ENCODE data around the gene ZNF823. TPM values are rescaled to one million over a fixed set of nuclear protein-coding genes. Genes with fewer than 3 reads are reported as not detected.

Gene ZNF823
- total and polyA plus RNA-seq, 2 of the 13 experiments (the other 11 are each of a cell fraction or from before 2014, with no cell fraction given): 5.7 to 11.7 TPM

DNA sequence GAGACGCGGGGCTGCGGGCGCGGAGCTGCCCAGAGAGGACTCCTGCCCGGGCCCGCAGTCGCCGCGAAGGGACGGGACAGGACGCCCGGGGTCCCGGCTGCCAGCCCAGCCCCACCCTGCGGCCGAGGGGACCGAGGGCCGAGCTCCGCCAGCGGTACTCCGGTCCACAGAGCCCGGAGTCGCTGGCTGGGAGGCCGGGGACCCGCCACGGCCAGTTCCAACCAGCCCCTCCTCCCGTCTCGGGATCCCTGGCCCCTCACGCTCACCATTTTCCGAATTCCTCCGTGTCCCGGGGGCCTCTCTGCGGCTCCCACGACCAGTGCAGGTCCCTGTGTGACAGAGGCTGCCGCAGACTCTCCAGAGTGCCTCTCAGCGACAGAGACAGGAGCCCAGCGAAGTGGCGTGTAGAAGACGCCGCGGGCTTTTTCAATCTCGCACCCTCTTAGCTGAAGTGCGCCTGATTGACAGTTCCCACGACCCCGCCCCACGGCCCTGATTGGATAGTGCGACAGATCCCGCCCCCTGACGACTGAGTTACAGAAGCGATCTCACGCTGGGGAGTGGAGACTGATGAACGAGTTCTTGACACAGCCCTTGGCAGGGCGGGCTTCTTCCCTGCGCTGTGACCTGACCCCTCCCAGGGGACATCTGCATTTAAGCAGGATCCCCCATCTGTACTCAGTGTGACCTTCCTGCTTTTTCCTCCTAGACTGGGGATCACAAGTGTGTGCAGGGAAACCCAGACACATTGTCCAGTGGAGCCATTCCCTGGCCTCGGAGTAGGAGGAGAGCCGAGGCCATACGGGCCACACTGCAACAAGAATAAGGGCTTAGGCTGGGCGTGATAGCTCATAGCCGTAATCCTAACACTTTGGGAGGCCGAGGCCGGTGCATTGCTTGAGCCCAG, 44.0 kb downstream of the ZNF823 start (continued):
- TF ChIP-seq, protein P1, sequence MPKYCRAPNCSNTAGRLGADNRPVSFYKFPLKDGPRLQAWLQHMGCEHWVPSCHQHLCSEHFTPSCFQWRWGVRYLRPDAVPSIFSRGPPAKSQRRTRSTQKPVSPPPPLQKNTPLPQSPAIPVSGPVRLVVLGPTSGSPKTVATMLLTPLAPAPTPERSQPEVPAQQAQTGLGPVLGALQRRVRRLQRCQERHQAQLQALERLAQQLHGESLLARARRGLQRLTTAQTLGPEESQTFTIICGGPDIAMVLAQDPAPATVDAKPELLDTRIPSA (CRISPR knock-in tag; IDR thresholded peaks at IDR 0.05; ENCODE audit: borderline replicate concordance): peak; percentile 69; the same call in 1 of the 2 replicates
- TF ChIP-seq ZNF292 (CRISPR knock-in tag; IDR thresholded peaks at IDR 0.05; ENCODE audit: borderline replicate concordance, low read depth): peak; percentile 53; the same call in 1 of the 2 replicates
- TF ChIP-seq, protein P2, sequence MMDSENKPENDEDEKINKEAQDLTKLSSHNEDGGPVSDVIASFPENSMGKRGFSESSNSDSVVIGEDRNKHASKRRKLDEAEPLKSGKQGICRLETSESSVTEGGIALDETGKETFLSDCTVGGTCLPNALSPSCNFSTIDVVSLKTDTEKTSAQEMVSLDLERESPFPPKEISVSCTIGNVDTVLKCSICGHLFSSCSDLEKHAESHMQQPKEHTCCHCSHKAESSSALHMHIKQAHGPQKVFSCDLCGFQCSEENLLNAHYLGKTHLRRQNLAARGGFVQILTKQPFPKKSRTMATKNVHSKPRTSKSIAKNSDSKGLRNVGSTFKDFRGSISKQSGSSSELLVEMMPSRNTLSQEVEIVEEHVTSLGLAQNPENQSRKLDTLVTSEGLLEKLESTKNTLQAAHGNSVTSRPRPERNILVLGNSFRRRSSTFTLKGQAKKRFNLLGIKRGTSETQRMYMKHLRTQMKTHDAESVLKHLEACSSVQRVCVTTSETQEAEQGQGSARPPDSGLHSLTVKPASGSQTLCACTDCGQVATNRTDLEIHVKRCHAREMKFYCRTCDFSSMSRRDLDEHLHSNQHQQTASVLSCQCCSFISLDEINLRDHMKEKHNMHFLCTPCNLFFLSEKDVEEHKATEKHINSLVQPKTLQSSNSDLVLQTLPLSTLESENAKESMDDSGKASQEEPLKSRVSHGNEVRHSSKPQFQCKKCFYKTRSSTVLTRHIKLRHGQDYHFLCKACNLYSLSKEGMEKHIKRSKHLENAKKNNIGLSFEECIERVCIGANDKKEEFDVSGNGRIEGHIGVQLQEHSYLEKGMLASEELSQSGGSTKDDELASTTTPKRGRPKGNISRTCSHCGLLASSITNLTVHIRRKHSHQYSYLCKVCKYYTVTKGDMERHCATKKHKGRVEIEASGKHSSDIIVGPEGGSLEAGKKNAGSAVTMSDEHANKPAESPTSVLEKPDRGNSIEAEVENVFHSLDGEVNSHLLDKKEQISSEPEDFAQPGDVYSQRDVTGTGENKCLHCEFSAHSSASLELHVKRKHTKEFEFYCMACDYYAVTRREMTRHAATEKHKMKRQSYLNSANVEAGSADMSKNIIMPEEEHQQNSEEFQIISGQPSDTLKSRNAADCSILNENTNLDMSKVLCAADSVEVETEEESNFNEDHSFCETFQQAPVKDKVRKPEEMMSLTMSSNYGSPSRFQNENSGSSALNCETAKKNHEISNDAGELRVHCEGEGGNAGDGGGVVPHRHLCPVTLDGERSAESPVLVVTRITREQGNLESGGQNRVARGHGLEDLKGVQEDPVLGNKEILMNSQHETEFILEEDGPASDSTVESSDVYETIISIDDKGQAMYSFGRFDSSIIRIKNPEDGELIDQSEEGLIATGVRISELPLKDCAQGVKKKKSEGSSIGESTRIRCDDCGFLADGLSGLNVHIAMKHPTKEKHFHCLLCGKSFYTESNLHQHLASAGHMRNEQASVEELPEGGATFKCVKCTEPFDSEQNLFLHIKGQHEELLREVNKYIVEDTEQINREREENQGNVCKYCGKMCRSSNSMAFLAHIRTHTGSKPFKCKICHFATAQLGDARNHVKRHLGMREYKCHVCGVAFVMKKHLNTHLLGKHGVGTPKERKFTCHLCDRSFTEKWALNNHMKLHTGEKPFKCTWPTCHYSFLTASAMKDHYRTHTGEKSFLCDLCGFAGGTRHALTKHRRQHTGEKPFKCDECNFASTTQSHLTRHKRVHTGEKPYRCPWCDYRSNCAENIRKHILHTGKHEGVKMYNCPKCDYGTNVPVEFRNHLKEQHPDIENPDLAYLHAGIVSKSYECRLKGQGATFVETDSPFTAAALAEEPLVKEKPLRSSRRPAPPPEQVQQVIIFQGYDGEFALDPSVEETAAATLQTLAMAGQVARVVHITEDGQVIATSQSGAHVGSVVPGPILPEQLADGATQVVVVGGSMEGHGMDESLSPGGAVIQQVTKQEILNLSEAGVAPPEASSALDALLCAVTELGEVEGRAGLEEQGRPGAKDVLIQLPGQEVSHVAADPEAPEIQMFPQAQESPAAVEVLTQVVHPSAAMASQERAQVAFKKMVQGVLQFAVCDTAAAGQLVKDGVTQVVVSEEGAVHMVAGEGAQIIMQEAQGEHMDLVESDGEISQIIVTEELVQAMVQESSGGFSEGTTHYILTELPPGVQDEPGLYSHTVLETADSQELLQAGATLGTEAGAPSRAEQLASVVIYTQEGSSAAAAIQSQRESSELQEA (CRISPR knock-in tag; IDR thresholded peaks at IDR 0.05; ENCODE audit: not compliant biosample characterization): no peak
- TF ChIP-seq, protein P3, sequence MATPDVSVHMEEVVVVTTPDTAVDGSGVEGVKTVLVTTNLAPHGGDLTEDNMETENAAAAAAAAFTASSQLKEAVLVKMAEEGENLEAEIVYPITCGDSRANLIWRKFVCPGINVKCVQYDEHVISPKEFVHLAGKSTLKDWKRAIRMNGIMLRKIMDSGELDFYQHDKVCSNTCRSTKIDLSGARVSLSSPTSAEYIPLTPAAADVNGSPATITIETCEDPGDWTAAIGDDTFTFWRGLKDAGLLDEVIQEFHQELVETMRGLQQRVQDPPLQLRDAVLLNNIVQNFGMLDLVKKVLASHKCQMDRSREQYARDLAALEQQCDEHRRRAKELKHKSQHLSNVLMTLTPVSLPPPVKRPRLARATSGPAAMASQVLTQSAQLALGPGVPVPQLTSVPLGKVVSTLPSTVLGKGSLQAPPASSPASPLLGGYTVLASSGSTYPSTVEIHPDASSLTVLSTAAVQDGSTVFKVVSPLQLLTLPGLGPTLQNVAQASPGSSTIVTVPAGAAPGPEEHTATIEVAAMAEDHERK (CRISPR knock-in tag; IDR thresholded peaks at IDR 0.05; ENCODE audit: low read depth): no peak
- TF ChIP-seq, protein P4, sequence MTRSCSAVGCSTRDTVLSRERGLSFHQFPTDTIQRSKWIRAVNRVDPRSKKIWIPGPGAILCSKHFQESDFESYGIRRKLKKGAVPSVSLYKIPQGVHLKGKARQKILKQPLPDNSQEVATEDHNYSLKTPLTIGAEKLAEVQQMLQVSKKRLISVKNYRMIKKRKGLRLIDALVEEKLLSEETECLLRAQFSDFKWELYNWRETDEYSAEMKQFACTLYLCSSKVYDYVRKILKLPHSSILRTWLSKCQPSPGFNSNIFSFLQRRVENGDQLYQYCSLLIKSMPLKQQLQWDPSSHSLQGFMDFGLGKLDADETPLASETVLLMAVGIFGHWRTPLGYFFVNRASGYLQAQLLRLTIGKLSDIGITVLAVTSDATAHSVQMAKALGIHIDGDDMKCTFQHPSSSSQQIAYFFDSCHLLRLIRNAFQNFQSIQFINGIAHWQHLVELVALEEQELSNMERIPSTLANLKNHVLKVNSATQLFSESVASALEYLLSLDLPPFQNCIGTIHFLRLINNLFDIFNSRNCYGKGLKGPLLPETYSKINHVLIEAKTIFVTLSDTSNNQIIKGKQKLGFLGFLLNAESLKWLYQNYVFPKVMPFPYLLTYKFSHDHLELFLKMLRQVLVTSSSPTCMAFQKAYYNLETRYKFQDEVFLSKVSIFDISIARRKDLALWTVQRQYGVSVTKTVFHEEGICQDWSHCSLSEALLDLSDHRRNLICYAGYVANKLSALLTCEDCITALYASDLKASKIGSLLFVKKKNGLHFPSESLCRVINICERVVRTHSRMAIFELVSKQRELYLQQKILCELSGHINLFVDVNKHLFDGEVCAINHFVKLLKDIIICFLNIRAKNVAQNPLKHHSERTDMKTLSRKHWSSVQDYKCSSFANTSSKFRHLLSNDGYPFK (CRISPR knock-in tag; IDR thresholded peaks at IDR 0.05; ENCODE audit: borderline replicate concordance): peak; percentile 44; the same call in 1 of the 2 replicates
- TF ChIP-seq, protein P5, sequence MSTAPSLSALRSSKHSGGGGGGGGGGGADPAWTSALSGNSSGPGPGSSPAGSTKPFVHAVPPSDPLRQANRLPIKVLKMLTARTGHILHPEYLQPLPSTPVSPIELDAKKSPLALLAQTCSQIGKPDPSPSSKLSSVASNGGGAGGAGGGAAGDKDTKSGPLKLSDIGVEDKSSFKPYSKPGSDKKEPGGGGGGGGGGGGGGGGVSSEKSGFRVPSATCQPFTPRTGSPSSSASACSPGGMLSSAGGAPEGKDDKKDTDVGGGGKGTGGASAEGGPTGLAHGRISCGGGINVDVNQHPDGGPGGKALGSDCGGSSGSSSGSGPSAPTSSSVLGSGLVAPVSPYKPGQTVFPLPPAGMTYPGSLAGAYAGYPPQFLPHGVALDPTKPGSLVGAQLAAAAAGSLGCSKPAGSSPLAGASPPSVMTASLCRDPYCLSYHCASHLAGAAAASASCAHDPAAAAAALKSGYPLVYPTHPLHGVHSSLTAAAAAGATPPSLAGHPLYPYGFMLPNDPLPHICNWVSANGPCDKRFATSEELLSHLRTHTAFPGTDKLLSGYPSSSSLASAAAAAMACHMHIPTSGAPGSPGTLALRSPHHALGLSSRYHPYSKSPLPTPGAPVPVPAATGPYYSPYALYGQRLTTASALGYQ (CRISPR knock-in tag; IDR thresholded peaks at IDR 0.05): no peak
- no peak for TF ChIP-seq ZNF34 (CRISPR knock-in tag; IDR thresholded peaks at IDR 0.05; ENCODE audit: borderline replicate concordance)
- no peak for TF ChIP-seq ZNF598 (CRISPR knock-in tag; IDR thresholded peaks at IDR 0.05; ENCODE audit: borderline replicate concordance)
